Body of pancreas (tissue), 4 donors: ENCODE results near the gene NOL6.
"Not testable (repeated sequence)": the region's sequence is repeated elsewhere in the genome, so short reads cannot be mapped to it uniquely, and the experiment has no call there.

Experiments
- POLR2A ChIP-seq, 3 donors: fragments of 450-650 bp; IDR thresholded peaks; one replicate each; pipeline ENCODE4 v1.6.1; 2016; ENCODE audit warnings: antibody characterized with exemption in 3 of 3, mild to moderate bottlenecking in 2 of 3
- TF ChIP-seq, protein P1 (sequence below), 7 experiments: fragments of 450-650 bp in 4 of 7; fragments of 200-600 bp in 3 of 7; sonication (generic) in 3 of 7; IDR thresholded peaks; one replicate each; pipeline ENCODE4 v1.5.1; 2016 to 2019; ENCODE audit warnings: antibody characterized with exemption in 7 of 7

DNA sequence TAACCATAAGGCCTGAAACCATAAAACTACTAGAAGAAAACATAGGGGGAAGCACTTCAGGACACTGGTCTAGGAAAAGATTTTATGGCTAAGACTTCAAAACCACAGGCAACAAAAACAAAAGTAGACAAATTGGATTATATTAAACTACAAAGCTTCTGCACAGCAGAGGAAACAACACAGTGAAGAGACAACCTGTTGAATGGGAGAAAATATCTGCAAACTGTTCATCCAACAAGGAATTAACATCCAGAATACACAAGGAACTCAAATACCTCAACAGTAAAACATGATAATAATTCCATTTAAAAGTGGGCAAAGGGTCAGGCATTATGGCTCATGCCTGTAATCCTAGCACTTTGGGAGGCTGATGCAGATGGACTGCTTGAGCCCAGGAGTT, 11.6 kb upstream of the NOL6 start:
- TF ChIP-seq POLR2A (IDR thresholded peaks at IDR 0.05) = not testable (repeated sequence)
- TF ChIP-seq, protein P1, sequence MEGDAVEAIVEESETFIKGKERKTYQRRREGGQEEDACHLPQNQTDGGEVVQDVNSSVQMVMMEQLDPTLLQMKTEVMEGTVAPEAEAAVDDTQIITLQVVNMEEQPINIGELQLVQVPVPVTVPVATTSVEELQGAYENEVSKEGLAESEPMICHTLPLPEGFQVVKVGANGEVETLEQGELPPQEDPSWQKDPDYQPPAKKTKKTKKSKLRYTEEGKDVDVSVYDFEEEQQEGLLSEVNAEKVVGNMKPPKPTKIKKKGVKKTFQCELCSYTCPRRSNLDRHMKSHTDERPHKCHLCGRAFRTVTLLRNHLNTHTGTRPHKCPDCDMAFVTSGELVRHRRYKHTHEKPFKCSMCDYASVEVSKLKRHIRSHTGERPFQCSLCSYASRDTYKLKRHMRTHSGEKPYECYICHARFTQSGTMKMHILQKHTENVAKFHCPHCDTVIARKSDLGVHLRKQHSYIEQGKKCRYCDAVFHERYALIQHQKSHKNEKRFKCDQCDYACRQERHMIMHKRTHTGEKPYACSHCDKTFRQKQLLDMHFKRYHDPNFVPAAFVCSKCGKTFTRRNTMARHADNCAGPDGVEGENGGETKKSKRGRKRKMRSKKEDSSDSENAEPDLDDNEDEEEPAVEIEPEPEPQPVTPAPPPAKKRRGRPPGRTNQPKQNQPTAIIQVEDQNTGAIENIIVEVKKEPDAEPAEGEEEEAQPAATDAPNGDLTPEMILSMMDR (IDR thresholded peaks at IDR 0.05) = not testable (repeated sequence)
